ENCODE data around the gene OAT.

GRCh38 chr10:124380256-124380995 is 38.3 kb downstream of the OAT start:
- TF ChIP-seq HNF4A (conservative IDR thresholded peaks at IDR 0.05) = no peak
- TF ChIP-seq, protein P1, sequence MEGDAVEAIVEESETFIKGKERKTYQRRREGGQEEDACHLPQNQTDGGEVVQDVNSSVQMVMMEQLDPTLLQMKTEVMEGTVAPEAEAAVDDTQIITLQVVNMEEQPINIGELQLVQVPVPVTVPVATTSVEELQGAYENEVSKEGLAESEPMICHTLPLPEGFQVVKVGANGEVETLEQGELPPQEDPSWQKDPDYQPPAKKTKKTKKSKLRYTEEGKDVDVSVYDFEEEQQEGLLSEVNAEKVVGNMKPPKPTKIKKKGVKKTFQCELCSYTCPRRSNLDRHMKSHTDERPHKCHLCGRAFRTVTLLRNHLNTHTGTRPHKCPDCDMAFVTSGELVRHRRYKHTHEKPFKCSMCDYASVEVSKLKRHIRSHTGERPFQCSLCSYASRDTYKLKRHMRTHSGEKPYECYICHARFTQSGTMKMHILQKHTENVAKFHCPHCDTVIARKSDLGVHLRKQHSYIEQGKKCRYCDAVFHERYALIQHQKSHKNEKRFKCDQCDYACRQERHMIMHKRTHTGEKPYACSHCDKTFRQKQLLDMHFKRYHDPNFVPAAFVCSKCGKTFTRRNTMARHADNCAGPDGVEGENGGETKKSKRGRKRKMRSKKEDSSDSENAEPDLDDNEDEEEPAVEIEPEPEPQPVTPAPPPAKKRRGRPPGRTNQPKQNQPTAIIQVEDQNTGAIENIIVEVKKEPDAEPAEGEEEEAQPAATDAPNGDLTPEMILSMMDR (IDR thresholded peaks at IDR 0.05; ENCODE audit: low read depth, low read length, missing input control) = no peak
- no peak for TF ChIP-seq REST (IDR thresholded peaks at IDR 0.05)
- no peak for TF ChIP-seq YY1 (IDR thresholded peaks at IDR 0.05)
- TF ChIP-seq, protein P2, sequence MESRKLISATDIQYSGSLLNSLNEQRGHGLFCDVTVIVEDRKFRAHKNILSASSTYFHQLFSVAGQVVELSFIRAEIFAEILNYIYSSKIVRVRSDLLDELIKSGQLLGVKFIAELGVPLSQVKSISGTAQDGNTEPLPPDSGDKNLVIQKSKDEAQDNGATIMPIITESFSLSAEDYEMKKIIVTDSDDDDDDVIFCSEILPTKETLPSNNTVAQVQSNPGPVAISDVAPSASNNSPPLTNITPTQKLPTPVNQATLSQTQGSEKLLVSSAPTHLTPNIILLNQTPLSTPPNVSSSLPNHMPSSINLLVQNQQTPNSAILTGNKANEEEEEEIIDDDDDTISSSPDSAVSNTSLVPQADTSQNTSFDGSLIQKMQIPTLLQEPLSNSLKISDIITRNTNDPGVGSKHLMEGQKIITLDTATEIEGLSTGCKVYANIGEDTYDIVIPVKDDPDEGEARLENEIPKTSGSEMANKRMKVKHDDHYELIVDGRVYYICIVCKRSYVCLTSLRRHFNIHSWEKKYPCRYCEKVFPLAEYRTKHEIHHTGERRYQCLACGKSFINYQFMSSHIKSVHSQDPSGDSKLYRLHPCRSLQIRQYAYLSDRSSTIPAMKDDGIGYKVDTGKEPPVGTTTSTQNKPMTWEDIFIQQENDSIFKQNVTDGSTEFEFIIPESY (IDR thresholded peaks at IDR 0.05) = no peak
- TF ChIP-seq, protein P3, sequence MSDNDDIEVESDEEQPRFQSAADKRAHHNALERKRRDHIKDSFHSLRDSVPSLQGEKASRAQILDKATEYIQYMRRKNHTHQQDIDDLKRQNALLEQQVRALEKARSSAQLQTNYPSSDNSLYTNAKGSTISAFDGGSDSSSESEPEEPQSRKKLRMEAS (IDR thresholded peaks at IDR 0.05) = no peak
- no peak for TF ChIP-seq SP1 (IDR thresholded peaks at IDR 0.05)
- no peak for TF ChIP-seq RXRA (IDR thresholded peaks at IDR 0.05)
